Measurements from ENCODE around the gene FBXO3.

The FBXO3 gene

GRCh38 chr11:33778675-33779074, 4.4 kb upstream of the FBXO3 start:
- CTCF ChIA-PET: no interaction called here
- DNase-seq (ENCODE audit: low spot score): no peak
- H3K27ac ChIP-seq: no peak overlapping the region
- POLR2A ChIA-PET (ENCODE audit: low non-redundant PET): interaction anchor here (0.8 kb wide), 1 partner anchor 134 kb away, joined by 3 read pairs; no protein-coding TSS in a partner anchor
- no peak for TF ChIP-seq CTCF (conservative IDR thresholded peaks at IDR 0.05; ENCODE audit: low read depth)

GRCh38 chr11:33777906-33778305, 3.6 kb upstream of the FBXO3 start:
- no peak for DNase-seq (ENCODE audit: low spot score)
- no peak overlapping the region for H3K27ac ChIP-seq
- ChIA-PET CTCF (interaction anchor here (0.6 kb wide), 1 partner anchor 41 kb away, joined by 6 read pairs; no protein-coding TSS in a partner anchor), POLR2A (ENCODE audit: low non-redundant PET) (no interaction called here)
- TF ChIP-seq CTCF (conservative IDR thresholded peaks at IDR 0.05; ENCODE audit: low read depth): no peak

GRCh38 chr11:33775832-33776470, 1.6 kb upstream of the FBXO3 start:
- no peak for TF ChIP-seq CTCF (conservative IDR thresholded peaks at IDR 0.05; ENCODE audit: low read depth)
- H3K27ac ChIP-seq: no peak overlapping the region
- ChIA-PET POLR2A (ENCODE audit: low non-redundant PET) (no interaction called here), CTCF (interaction anchor here (0.6 kb wide), 1 partner anchor 308 kb away, joined by 4 read pairs; no protein-coding TSS in a partner anchor)
- no peak for DNase-seq (ENCODE audit: low spot score)

GRCh38 chr11:33775467-33775807, 1.1 kb upstream of the FBXO3 start:
- POLR2A ChIA-PET (ENCODE audit: low non-redundant PET): no interaction called here
- CTCF ChIA-PET: interaction anchor here (1.0 kb wide), 1 partner anchor 17 kb away, joined by 3 read pairs; no protein-coding TSS in a partner anchor

GRCh38 chr11:33774736-33775466, 581 bp upstream of the FBXO3 start:
- ChIA-PET POLR2A (ENCODE audit: low non-redundant PET) (no interaction called here), CTCF (interaction anchor here (1.0 kb wide), 2 partner anchors 18 to 32 kb away, joined by 3 to 4 read pairs; no protein-coding TSS in a partner anchor)
- peak overlapping the region; percentile 72 for H3K27ac ChIP-seq
- no peak for TF ChIP-seq CTCF (conservative IDR thresholded peaks at IDR 0.05; ENCODE audit: low read depth)
- DNase-seq (ENCODE audit: low spot score): no peak

More at GRCh38 chr11:33775467-33775807, 1.1 kb upstream of the FBXO3 start:
- H3K27ac ChIP-seq: no peak overlapping the region
- TF ChIP-seq CTCF (conservative IDR thresholded peaks at IDR 0.05; ENCODE audit: low read depth): no peak
- DNase-seq (ENCODE audit: low spot score): no peak

- TF ChIP-seq CTCF (conservative IDR thresholded peaks at IDR 0.05; ENCODE audit: low read depth): no peak
- ChIA-PET POLR2A (ENCODE audit: low non-redundant PET) (no interaction called here), CTCF (interaction anchor here (1.0 kb wide), 1 partner anchor 31 kb away, joined by 4 read pairs; no protein-coding TSS in a partner anchor)
Measured at GRCh38 chr11:33773404-33773986, 825 bp downstream of the FBXO3 start.

More at GRCh38 chr11:33773404-33773986, 825 bp downstream of the FBXO3 start:
- peak; percentile 23 for DNase-seq (ENCODE audit: low spot score)
- H3K27ac ChIP-seq: peak overlapping the region; percentile 72
